GM18511 (cell line): Measurements from ENCODE around the gene TMEM69.
"Not testable (repeated sequence)": the region's sequence is repeated elsewhere in the genome, so short reads cannot be mapped to it uniquely, and the experiment has no call there.

Source experiments
- ATAC-seq: cut with Tn5 transposase; IDR thresholded peaks from one replicate; pipeline ENCODE4 v1.9.1; 2021; ENCODE audit warnings: mild to moderate bottlenecking, moderate library complexity; ENCODE audit not compliant: unreplicated experiment

Gene TMEM69

GRCh38 chr1:45687754-45688740, at the start of gene TMEM69:
Gene TMEM69 (plus strand): TSS chr1:45688181. CDS start chr1:45691069, 2,888 bp downstream.
- no peak for ATAC-seq

GRCh38 chr1:45640293-45640692, 47.7 kb upstream of the TMEM69 start:
- ATAC-seq = no peak

GRCh38 chr1:45643321-45643720, 44.7 kb upstream of the TMEM69 start:
- no peak for ATAC-seq

GRCh38 chr1:45643978-45644377, 44.0 kb upstream of the TMEM69 start:
- no peak for ATAC-seq

- no peak for ATAC-seq
Measured at GRCh38 chr1:45644661-45645060, 43.3 kb upstream of the TMEM69 start.

GRCh38 chr1:45647248-45648021, 40.5 kb upstream of the TMEM69 start:
- no peak for ATAC-seq

GRCh38 chr1:45654540-45655280, 33.3 kb upstream of the TMEM69 start:
- ATAC-seq = no peak

GRCh38 chr1:45656573-45657226, 31.3 kb upstream of the TMEM69 start:
- ATAC-seq = no peak

GRCh38 chr1:45658171-45658570, 29.8 kb upstream of the TMEM69 start:
- no peak for ATAC-seq

- ATAC-seq = no peak
Measured at GRCh38 chr1:45659222-45659621, 28.8 kb upstream of the TMEM69 start.

- no peak for ATAC-seq
Measured at GRCh38 chr1:45660336-45660735, 27.6 kb upstream of the TMEM69 start.

- no peak for ATAC-seq
Measured at GRCh38 chr1:45666836-45667235, 21.1 kb upstream of the TMEM69 start.

GRCh38 chr1:45667321-45668111, 20.5 kb upstream of the TMEM69 start:
- no peak for ATAC-seq

- ATAC-seq = no peak
Measured at GRCh38 chr1:45668526-45668925, 19.5 kb upstream of the TMEM69 start.

GRCh38 chr1:45669379-45669778, 18.6 kb upstream of the TMEM69 start:
- ATAC-seq = no peak

GRCh38 chr1:45669859-45670655, 17.9 kb upstream of the TMEM69 start:
- ATAC-seq = no peak

- ATAC-seq = no peak
Measured at GRCh38 chr1:45673956-45674355, 14.0 kb upstream of the TMEM69 start.

- no peak for ATAC-seq
Measured at GRCh38 chr1:45674478-45674877, 13.5 kb upstream of the TMEM69 start.

GRCh38 chr1:45676553-45676952, 11.4 kb upstream of the TMEM69 start:
- ATAC-seq = not testable (repeated sequence)
